Gastrocnemius medialis (tissue), 4 donors: ENCODE measurements around the gene SPEN. TPM values are rescaled to one million over a fixed set of nuclear protein-coding genes. Genes with fewer than 3 reads are reported as not detected.
"Not testable (repeated sequence)": the region's sequence is repeated elsewhere in the genome, so short reads cannot be mapped to it uniquely, and the experiment has no call there.

Experiments
- ATAC-seq, 2 donors: fragments of 150-250 bp; one replicate each; pipeline ENCODE4 v1.9.1; 2016
- DNase-seq, 2 donors: peaks; one replicate each; pipeline ENCODE4 v3.0.0-alpha.2; 2019
- H3K27ac ChIP-seq, 4 donors: fragments of 200-600 bp; sonication (generic); 1 replicate in 1 of 4; 2 replicates in 3 of 4; pipeline ENCODE4 v1.5.1; 2016 to 2018; ENCODE audit warnings: mild to moderate bottlenecking in 2 of 4, moderate library complexity in 1 of 4
- H3K27me3 ChIP-seq, 3 donors: fragments of 200-600 bp; sonication (generic) in 2 of 3; 1 replicate in 1 of 3; 2 replicates in 2 of 3; pipeline versions ENCODE4 v1.5.1 to v1.6.0; 2016 to 2019; ENCODE audit warnings: mild to moderate bottlenecking in 1 of 3, moderate library complexity in 1 of 3
- H3K36me3 ChIP-seq, 2 donors: fragments of 200-600 bp; sonication (generic) in 1 of 2; one replicate each; pipeline ENCODE4 v1.5.1; 2017 to 2018
- H3K4me1 ChIP-seq, 2 donors: fragments of 200-600 bp; sonication (generic) in 1 of 2; one replicate each; pipeline ENCODE4 v1.5.1; 2016 to 2017; ENCODE audit warnings: mild to moderate bottlenecking in 2 of 2
- H3K4me3 ChIP-seq, 4 donors: fragments of 200-600 bp; sonication (generic) in 3 of 4; 1 replicate in 1 of 4; 2 replicates in 3 of 4; pipeline ENCODE4 v1.5.1; 2016 to 2019; ENCODE audit warnings: mild to moderate bottlenecking in 2 of 4
- H3K9me3 ChIP-seq, 3 donors: fragments of 200-600 bp; sonication (generic) in 2 of 3; 1 replicate in 1 of 3; 2 replicates in 2 of 3; pipeline ENCODE4 v1.5.1; 2016 to 2019
- CTCF ChIP-seq, 5 experiments: fragments of 450-650 bp in 3 of 5; fragments of 200-600 bp in 2 of 5; sonication (generic) in 2 of 5; IDR thresholded peaks in 4 of 5; conservative IDR thresholded peaks in 1 of 5; 1 replicate in 4 of 5; 2 replicates in 1 of 5; pipeline ENCODE4 v1.5.1; 2016 to 2019; ENCODE audit warnings: antibody characterized with exemption in 5 of 5, mild to moderate bottlenecking in 3 of 5, moderate library complexity in 3 of 5
- POLR2A ChIP-seq, 2 donors: fragments of 450-650 bp; IDR thresholded peaks; one replicate each; pipeline ENCODE4 v1.6.1; 2017; ENCODE audit warnings: antibody characterized with exemption in 2 of 2, mild to moderate bottlenecking in 2 of 2, moderate library complexity in 2 of 2
- in situ Hi-C, 4 donors: fragments of 200-750 bp; cut with MboI; loops; one replicate each; pipeline versions ENCODE4 v1.15.0 to v1.8.0; 2017; ENCODE audit warnings: low sequenced_read_pairs in 4 of 4
- intact Hi-C: fragments of 100-400 bp; cut with DNase I; formaldehyde crosslinking; loops from one replicate; pipeline ENCODE4 v1.15.1; 2023; ENCODE audit warnings: low total_unique reads
- total RNA-seq, 4 donors: library from RNA; depleted of rRNA; stranded (reverse); fragments of >200 nt; gene quantifications; one replicate each; pipeline versions ENCODE4 v1.1.0 to v1.2.3, GENCODE V29; 2016

The SPEN gene
- total RNA-seq, 4 donors from 2014 or later = 21.7 to 55.5 (median 38.0) TPM

GRCh38 chr1:15908597-15908996 lies 61.1 kb downstream of the SPEN start:
- peaks cover 0 to 39% of the 10 kb centered on the region in 2 donors for H3K36me3 ChIP-seq
- H3K27ac ChIP-seq = peak overlapping the region in 1 of 4 donors; percentile 0
- intact Hi-C loops (no loop called here), in situ Hi-C loops (no loop called here)
- no peak for DNase-seq
- ATAC-seq = no peak
- peaks cover 19 to 20% of the 10 kb centered on the region in 2 donors for H3K4me1 ChIP-seq
- TF ChIP-seq CTCF (IDR thresholded peaks at IDR 0.05 in 4 of 5, conservative IDR thresholded peaks at IDR 0.05 in 1 of 5) = no peak
- no peak for TF ChIP-seq POLR2A (IDR thresholded peaks at IDR 0.05)
- H3K27me3 ChIP-seq = no peaks in the 10 kb centered on the region
- H3K9me3 ChIP-seq = no peaks in the 10 kb centered on the region
- H3K4me3 ChIP-seq = no peak overlapping the region

GRCh38 chr1:15911141-15911540 lies 63.6 kb downstream of the SPEN start:
- TF ChIP-seq CTCF (IDR thresholded peaks at IDR 0.05 in 4 of 5, conservative IDR thresholded peaks at IDR 0.05 in 1 of 5) (no peak), POLR2A (IDR thresholded peaks at IDR 0.05) (no peak)
- intact Hi-C loops (loop anchor here (5.0 kb wide), 1 partner anchor 94 kb away; no protein-coding TSS in a partner anchor), in situ Hi-C loops (no loop called here)
- H3K9me3 ChIP-seq = no peaks in the 10 kb centered on the region
- peaks cover 3 to 7% of the 10 kb centered on the region in 2 donors for H3K4me1 ChIP-seq
- H3K27me3 ChIP-seq = no peaks in the 10 kb centered on the region
- H3K4me3 ChIP-seq = no peak overlapping the region
- H3K27ac ChIP-seq = no peak overlapping the region
- ATAC-seq (no peak), DNase-seq (no peak)
- H3K36me3 ChIP-seq = peaks cover 0 to 56% of the 10 kb centered on the region in 2 donors

- no peaks in the 10 kb centered on the region for H3K27me3 ChIP-seq
- H3K9me3 ChIP-seq = no peaks in the 10 kb centered on the region
- H3K4me1 ChIP-seq = peaks cover 0 to 4% of the 10 kb centered on the region in 2 donors
- peaks cover 0 to 61% of the 10 kb centered on the region in 2 donors for H3K36me3 ChIP-seq
- in situ Hi-C loops = no loop called here
- H3K27ac ChIP-seq = no peak overlapping the region
- TF ChIP-seq POLR2A (IDR thresholded peaks at IDR 0.05) (no peak), CTCF (IDR thresholded peaks at IDR 0.05 in 4 of 5, conservative IDR thresholded peaks at IDR 0.05 in 1 of 5) (no peak)
- H3K4me3 ChIP-seq = no peak overlapping the region
- intact Hi-C loops = loop anchor here (5.0 kb wide), 1 partner anchor 95 kb away; no protein-coding TSS in a partner anchor
- ATAC-seq (no peak), DNase-seq (no peak)
Observed at GRCh38 chr1:15911927-15912326, 64.4 kb downstream of the SPEN start.

- ATAC-seq, H3K4me1 ChIP-seq, H3K27ac ChIP-seq, H3K27me3 ChIP-seq, in situ Hi-C loops, H3K4me3 ChIP-seq, DNase-seq, H3K9me3 ChIP-seq: not testable (repeated sequence)
- H3K36me3 ChIP-seq = peaks cover 0 to 65% of the 10 kb centered on the region in 2 donors
- intact Hi-C loops = loop anchor here (5.0 kb wide), 1 partner anchor 96 kb away; no protein-coding TSS in a partner anchor
Observed at GRCh38 chr1:15913607-15914006, 66.1 kb downstream of the SPEN start.

GRCh38 chr1:15915991-15916390 lies 68.5 kb downstream of the SPEN start:
- Histone ChIP-seq H3K27me3 (no peaks in the 10 kb centered on the region), H3K9me3 (no peaks in the 10 kb centered on the region), H3K4me1 (peaks cover 5 to 9% of the 10 kb centered on the region in 2 donors), H3K36me3 (peaks cover 0 to 72% of the 10 kb centered on the region in 2 donors), H3K4me3 (no peak overlapping the region), H3K27ac (peak overlapping the region; percentile 42 to 65 (median 58))
- DNase-seq = no peak
- ATAC-seq = no peak
- intact Hi-C loops = no loop called here
- TF ChIP-seq POLR2A (IDR thresholded peaks at IDR 0.05) = no peak
- no peak for TF ChIP-seq CTCF (IDR thresholded peaks at IDR 0.05 in 4 of 5, conservative IDR thresholded peaks at IDR 0.05 in 1 of 5)
- in situ Hi-C loops = no loop called here
